ENCODE measurements around the gene C2orf68.
A peak's percentile ranks its signal among the peaks of the same experiment; 100 is the strongest.

C2orf68 gene

GRCh38 chr2:85600235-85600575 lies 11.7 kb downstream of the C2orf68 start:
- no peak for TF ChIP-seq CTCF (IDR thresholded peaks at IDR 0.05)
- Histone ChIP-seq H3K36me3 (peaks cover 39% of the 10 kb centered on the region), H3K27ac (no peak overlapping the region), H3K4me1 (ENCODE audit: control insufficient read depth in 1 of 2, insufficient read depth in 1 of 2, low read depth in 1 of 2, low read length in 1 of 2) (peaks cover 46 to 54% of the 10 kb centered on the region in 2 experiments), H3K4me3 (ENCODE audit: low read depth in 1 of 2, low read length in 1 of 2) (no peak overlapping the region), H3K27me3 (peaks cover 14% of the 10 kb centered on the region), H3K9me3 (no peaks in the 10 kb centered on the region)

GRCh38 chr2:85599468-85600234 lies 12.2 kb downstream of the C2orf68 start:
- Histone ChIP-seq H3K9me3 (no peaks in the 10 kb centered on the region), H3K4me1 (ENCODE audit: control insufficient read depth in 1 of 2, insufficient read depth in 1 of 2, low read depth in 1 of 2, low read length in 1 of 2) (peaks cover 45 to 54% of the 10 kb centered on the region in 2 experiments), H3K27me3 (peaks cover 14% of the 10 kb centered on the region), H3K27ac (no peak overlapping the region), H3K36me3 (peaks cover 39% of the 10 kb centered on the region), H3K4me3 (ENCODE audit: low read depth in 1 of 2, low read length in 1 of 2) (no peak overlapping the region)
- no peak for TF ChIP-seq CTCF (IDR thresholded peaks at IDR 0.05)

GRCh38 chr2:85598594-85599340 lies 13.1 kb downstream of the C2orf68 start:
- peaks cover 39% of the 10 kb centered on the region for H3K36me3 ChIP-seq
- no peak overlapping the region for H3K27ac ChIP-seq
- TF ChIP-seq CTCF (IDR thresholded peaks at IDR 0.05), result no peak
- H3K9me3 ChIP-seq, result no peaks in the 10 kb centered on the region
- H3K27me3 ChIP-seq, result peaks cover 14% of the 10 kb centered on the region
- H3K4me3 ChIP-seq (ENCODE audit: low read depth in 1 of 2, low read length in 1 of 2), result no peak overlapping the region
- peaks cover 44 to 54% of the 10 kb centered on the region in 2 experiments for H3K4me1 ChIP-seq (ENCODE audit: control insufficient read depth in 1 of 2, insufficient read depth in 1 of 2, low read depth in 1 of 2, low read length in 1 of 2)

GRCh38 chr2:85597241-85597640 lies 14.6 kb downstream of the C2orf68 start:
- Histone ChIP-seq H3K36me3 (peaks cover 39% of the 10 kb centered on the region), H3K27me3 (peaks cover 6% of the 10 kb centered on the region), H3K27ac (no peak overlapping the region), H3K9me3 (no peaks in the 10 kb centered on the region), H3K4me3 (ENCODE audit: low read depth in 1 of 2, low read length in 1 of 2) (no peak overlapping the region), H3K4me1 (ENCODE audit: control insufficient read depth in 1 of 2, insufficient read depth in 1 of 2, low read depth in 1 of 2, low read length in 1 of 2) (peaks cover 32 to 39% of the 10 kb centered on the region in 2 experiments)
- no peak for TF ChIP-seq CTCF (IDR thresholded peaks at IDR 0.05)

- Histone ChIP-seq H3K27me3 (peaks cover 1% of the 10 kb centered on the region), H3K36me3 (peaks cover 39% of the 10 kb centered on the region), H3K9me3 (no peaks in the 10 kb centered on the region), H3K27ac (peak overlapping the region; percentile 97), H3K4me1 (ENCODE audit: control insufficient read depth in 1 of 2, insufficient read depth in 1 of 2, low read depth in 1 of 2, low read length in 1 of 2) (peaks cover 27 to 35% of the 10 kb centered on the region in 2 experiments), H3K4me3 (ENCODE audit: low read depth in 1 of 2, low read length in 1 of 2) (peak overlapping the region; percentile 93 to 97)
- TF ChIP-seq CTCF (IDR thresholded peaks at IDR 0.05), result no peak
Observed at GRCh38 chr2:85596486-85597143, 15.3 kb downstream of the C2orf68 start.

All from neutrophil (primary cell).